Stimulated activated CD4-positive, alpha-beta T cell treated with anti-CD3 and anti-CD28 coated beads, Interleukin-1b, Interleukin-23, amount 100 ng/mL, for 1 hour (primary cell): ENCODE measurements around the gene SEC14L1.

Source experiments
- DNase-seq, 2 donors: peaks; one replicate each; pipeline ENCODE4 v3.0.0-alpha.2; 2020; ENCODE audit warnings: low read depth in 2 of 2

The SEC14L1 gene

GRCh38 chr17:77214328-77214727, 73.6 kb downstream of the SEC14L1 start:
- DNase-seq, result no peak

- no peak for DNase-seq
These were observed 74.0 kb downstream of the SEC14L1 start for GRCh38 chr17:77214743-77215142.

DNA sequence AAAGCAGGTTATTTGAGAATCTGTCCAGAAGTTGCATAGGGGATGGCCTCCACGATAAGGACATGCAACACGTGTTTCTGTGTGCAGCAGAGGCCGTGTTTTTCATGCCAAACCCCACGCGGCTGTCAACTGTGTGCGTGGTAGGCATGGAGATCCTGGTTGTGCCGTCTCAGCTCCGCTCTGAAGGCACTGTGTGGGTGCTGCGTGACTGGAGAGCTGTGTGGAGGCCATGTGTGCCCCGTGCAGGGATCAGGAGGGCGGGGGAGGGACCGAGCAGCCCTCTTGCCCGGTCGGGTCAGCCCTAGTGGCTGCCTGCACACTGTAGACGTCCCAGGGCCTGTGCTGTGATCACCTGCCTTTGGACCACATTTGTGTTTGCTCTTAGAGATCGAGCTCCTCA, 74.5 kb downstream of the SEC14L1 start:
- DNase-seq, result no peak

GRCh38 chr17:77216486-77216885, 75.7 kb downstream of the SEC14L1 start:
- no peak for DNase-seq

- DNase-seq, result no peak
These were observed 76.4 kb downstream of the SEC14L1 start for GRCh38 chr17:77217123-77217522.

- no peak for DNase-seq
These were observed 76.8 kb downstream of the SEC14L1 start for GRCh38 chr17:77217566-77217965.

DNA sequence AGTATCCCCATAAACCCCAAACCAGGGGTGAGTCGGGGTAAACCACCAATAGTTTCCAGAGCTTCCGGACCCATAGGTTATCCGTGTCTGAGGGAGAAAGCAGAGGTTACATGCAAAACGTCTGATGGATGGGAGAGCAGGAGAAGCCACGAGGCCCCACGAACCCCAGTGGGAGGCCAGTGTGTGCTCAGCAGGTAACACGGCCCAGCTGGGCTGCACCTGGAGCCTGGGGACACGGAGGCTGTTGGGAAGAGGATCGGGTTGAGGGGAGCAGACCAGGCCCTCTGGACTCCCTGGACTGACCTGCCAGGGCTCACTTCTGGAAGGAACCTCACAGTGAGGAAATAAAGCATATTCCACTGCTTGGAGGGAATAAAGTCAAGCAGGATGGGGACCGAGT, 78.1 kb downstream of the SEC14L1 start:
- no peak for DNase-seq

GRCh38 chr17:77222356-77222755, 81.6 kb downstream of the SEC14L1 start:
- no peak for DNase-seq

- no peak for DNase-seq
These were observed 83.1 kb downstream of the SEC14L1 start for GRCh38 chr17:77223642-77224420.

GRCh38 chr17:77225265-77225664, 84.5 kb downstream of the SEC14L1 start:
- no peak for DNase-seq

GRCh38 chr17:77227461-77228240, 86.9 kb downstream of the SEC14L1 start:
- DNase-seq, result no peak

GRCh38 chr17:77228241-77228752, 87.5 kb downstream of the SEC14L1 start:
- no peak for DNase-seq

DNA sequence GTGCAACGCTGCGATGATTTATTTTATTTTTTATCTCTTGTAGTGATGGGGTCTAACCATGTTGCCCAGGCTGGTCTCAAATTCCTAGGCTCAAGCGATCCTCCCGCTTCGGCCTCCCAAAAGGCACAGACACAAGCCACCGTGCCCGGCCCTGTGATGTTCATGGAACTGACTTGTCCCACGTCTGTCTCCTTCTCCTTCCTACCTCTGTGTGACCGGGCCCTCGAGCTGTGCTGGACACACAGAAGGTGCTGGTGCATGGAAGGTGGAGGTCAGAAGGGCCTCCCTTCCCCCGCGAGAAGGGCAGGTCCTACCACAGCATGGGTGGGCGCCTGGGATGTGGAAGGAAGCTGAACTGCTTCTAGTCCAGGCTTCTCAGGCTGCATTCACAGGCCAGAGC, 88.0 kb downstream of the SEC14L1 start:
- DNase-seq, result no peak

DNA sequence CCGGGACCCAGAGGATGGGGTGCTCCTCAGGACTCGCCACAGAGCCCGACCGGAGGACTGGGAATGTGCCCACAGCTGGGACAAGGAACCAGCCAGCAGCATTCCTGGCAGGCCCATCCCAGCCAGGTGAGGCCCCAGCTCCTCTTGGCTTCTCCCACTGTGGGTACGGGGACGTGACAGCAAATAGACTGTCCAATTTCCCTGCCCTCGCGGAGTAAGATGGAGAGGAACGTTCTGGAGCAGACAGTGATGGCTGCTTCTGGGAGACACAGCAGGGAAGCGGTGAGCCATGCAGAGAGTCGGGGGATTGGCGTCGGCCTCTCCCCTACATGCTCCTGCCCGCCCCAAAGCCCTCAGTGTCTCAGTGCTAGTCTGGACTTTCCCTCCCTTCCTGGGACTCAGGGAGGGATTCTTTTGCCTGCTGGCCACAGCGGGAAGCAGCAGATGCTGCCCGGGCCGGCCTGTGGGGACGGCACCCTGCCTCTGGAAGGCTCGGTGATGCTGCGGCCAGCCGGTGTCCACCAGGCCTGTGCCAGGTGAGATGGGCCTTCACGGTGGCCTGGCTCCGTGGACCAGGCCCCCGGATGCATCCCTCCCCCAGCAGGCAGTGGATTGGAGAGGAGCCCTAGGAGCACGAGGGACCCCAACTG, 89.1 kb downstream of the SEC14L1 start:
- DNase-seq, result no peak

DNA sequence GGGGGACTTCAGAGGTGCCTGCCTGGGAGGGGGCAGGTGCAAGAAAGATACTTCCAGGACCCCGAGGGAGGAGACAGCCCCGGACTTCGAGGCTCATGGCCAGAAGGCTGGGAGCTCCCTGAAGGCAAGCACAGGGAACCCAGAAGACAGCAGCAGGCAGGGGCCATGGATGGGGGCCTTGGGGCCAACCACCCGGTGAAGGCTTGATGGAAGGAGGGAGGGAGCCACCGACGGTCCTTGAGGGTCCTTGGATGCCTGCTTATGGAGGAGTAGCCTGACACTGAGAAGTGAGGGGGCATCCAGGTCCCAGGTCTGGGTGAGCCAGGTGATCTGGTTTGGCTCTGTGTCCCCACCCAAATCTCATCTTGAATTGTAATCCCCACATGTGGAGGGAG, 89.7 kb downstream of the SEC14L1 start:
- no peak for DNase-seq

DNA sequence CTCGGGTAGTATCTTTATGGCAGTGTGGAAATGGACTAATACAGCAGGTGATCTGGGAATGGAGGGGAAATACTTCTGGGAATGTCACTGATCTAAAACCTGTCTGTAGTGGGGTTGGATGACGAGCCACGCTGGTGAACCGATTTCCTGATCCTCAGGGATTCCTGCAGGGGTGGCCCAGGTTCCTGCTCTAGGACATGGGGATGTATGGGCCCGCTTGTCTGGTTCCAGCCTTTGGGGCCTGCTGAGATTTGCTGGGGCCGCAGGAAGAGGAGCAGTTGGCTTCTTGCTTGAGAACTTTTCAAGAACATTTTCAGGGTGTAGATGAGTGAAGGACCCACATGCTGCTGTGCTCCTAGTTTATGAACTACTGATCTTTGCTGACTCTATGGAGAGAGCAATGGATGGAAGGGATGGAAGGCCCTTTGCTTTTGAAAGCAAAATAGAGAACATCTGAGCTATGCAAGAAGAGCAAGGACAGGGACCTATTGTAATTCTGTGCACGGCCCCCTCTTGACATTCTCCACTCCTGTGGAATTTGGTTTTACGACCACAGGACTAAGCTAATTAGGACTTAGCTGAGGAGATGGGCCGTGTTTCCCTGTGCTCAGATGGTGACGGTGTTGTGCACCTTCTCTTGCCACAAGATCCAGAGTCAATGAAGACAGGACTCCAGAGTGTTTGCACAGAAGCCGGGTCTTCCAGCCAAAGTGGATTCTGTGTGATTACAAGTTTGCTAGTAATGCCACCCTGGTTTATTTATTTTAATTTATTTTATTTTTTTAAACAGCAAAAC, 90.5 kb downstream of the SEC14L1 start:
- no peak for DNase-seq

- DNase-seq, result no peak
These were observed 92.4 kb downstream of the SEC14L1 start for GRCh38 chr17:77233127-77233526.

GRCh38 chr17:77233635-77234334, 93.0 kb downstream of the SEC14L1 start:
- DNase-seq, result no peak

GRCh38 chr17:77234695-77235094, 93.9 kb downstream of the SEC14L1 start:
- no peak for DNase-seq

- DNase-seq, result no peak
These were observed 94.7 kb downstream of the SEC14L1 start for GRCh38 chr17:77235370-77235941.
